Measurements from ENCODE around the gene OSBPL5. TPM values are rescaled to one million over a fixed set of nuclear protein-coding genes. Genes with fewer than 3 reads are reported as not detected.

The OSBPL5 gene
- total and polyA plus RNA-seq, 2 of the 4 experiments (the other 2 are of a cell fraction): 14.9 to 22.3 TPM

- Histone ChIP-seq H3K4me1 (ENCODE audit: control insufficient read depth, insufficient read depth, low read length) (peaks cover 5% of the 10 kb centered on the region), H3K23ac (ENCODE audit: low read depth, low read length) (no peak overlapping the region), H3K4me3 (ENCODE audit: insufficient read depth, low read depth, low read length) (no peak overlapping the region), H2BK15ac (ENCODE audit: low read depth, low read length) (no peak overlapping the region), H3K36me3 (ENCODE audit: control insufficient read depth, insufficient read depth, low read length) (peaks cover 26% of the 10 kb centered on the region), H2AFZ (replicated peaks; ENCODE audit: low read length, poor library complexity) (no peak overlapping the region), H4K91ac (ENCODE audit: insufficient read depth, low read depth, low read length) (no peak overlapping the region), H4K8ac (ENCODE audit: low read depth in 2 of 2, low read length in 2 of 2) (no peak overlapping the region), H2BK20ac (ENCODE audit: low read depth, low read length) (no peak overlapping the region), H3K14ac (replicated peaks; ENCODE audit: low read depth, low read length) (no peak overlapping the region), H4K5ac (ENCODE audit: low read depth, low read length) (no peak overlapping the region), H3K4ac (ENCODE audit: low read depth, low read length) (no peak overlapping the region), H2AK9ac (replicated peaks; ENCODE audit: low read depth, low read length, poor library complexity) (no peak overlapping the region), H3K18ac (ENCODE audit: low read depth, low read length) (no peak overlapping the region), H3K9me3 (ENCODE audit: control insufficient read depth, insufficient read depth, low read length) (no peaks in the 10 kb centered on the region), H3K56ac (ENCODE audit: extremely low read depth, insufficient read depth, low read length) (no peak overlapping the region), H2BK120ac (ENCODE audit: low read depth, low read length) (no peak overlapping the region), H3K27ac (ENCODE audit: insufficient read depth, low read length) (no peak overlapping the region), H2BK5ac (ENCODE audit: low read depth, low read length, poor library complexity, severe bottlenecking) (no peak overlapping the region), H3K9me1 (ENCODE audit: insufficient read depth, low read length) (peaks cover 6% of the 10 kb centered on the region), H2AK5ac (ENCODE audit: low read depth, low read length) (no peak overlapping the region), H3K9ac (ENCODE audit: low read depth, low read length) (no peak overlapping the region), H4K20me1 (ENCODE audit: insufficient read depth, low read length) (peaks cover 45% of the 10 kb centered on the region), H3K27me3 (ENCODE audit: control insufficient read depth, insufficient read depth, low read length) (no peaks in the 10 kb centered on the region), H3K79me1 (ENCODE audit: low read depth in 1 of 2, low read length in 2 of 2) (peaks cover 0 to 33% of the 10 kb centered on the region in 2 experiments; a peak in 2 of 4 replicates), H3K4me2 (ENCODE audit: low read depth, low read length) (no peak overlapping the region)
- WGBS, 2 experiments (ENCODE audit: extremely low coverage in 2 of 2, insufficient read length in 1 of 2): 70% methylated on average over 2 of the region's 10 CpGs; no CpG with 5 or more reads in 1 of the 2 experiments
- ChIA-PET POLR2A (ENCODE audit: unreplicated experiment) (no interaction called here), CTCF (no interaction called here)
- intact Hi-C loops (cut with micrococcal nuclease) (no loop called here), dilution Hi-C loops (cut with HindIII; ENCODE audit: low sequenced_read_pairs, unreplicated experiment) (no loop called here), in situ Hi-C loops (cut with MboI; ENCODE audit: low sequenced_read_pairs) (no loop called here)
- BruUV-seq (replicated peaks): no TSS peak
- no peak for ATAC-seq (ENCODE audit: low read depth)
- TF ChIP-seq CHD1 (IDR thresholded peaks at IDR 0.05; ENCODE audit: low read depth, low read length): no peak
- TF ChIP-seq USF2 (IDR thresholded peaks at IDR 0.05; ENCODE audit: low read depth, low read length): no peak
- TF ChIP-seq POLR2A (IDR thresholded peaks at IDR 0.05; ENCODE audit: low read depth, low read length): no peak
- no peak for TF ChIP-seq MAZ (IDR thresholded peaks at IDR 0.05; ENCODE audit: borderline replicate concordance, low read depth, low read length)
- TF ChIP-seq NFE2L2 (IDR thresholded peaks at IDR 0.05; ENCODE audit: low read depth, low read length): no peak
- no peak for TF ChIP-seq SMC3 (IDR thresholded peaks at IDR 0.05; ENCODE audit: low read depth, low read length)
- no peak for TF ChIP-seq RCOR1 (IDR thresholded peaks at IDR 0.05; ENCODE audit: insufficient replicate concordance, low read length)
- no peak for TF ChIP-seq MAFK (IDR thresholded peaks at IDR 0.05; ENCODE audit: low read depth, low read length)
- TF ChIP-seq FOS (IDR thresholded peaks at IDR 0.05; ENCODE audit: low read depth, low read length): no peak
- no peak for TF ChIP-seq ELK1 (IDR thresholded peaks at IDR 0.05; ENCODE audit: borderline replicate concordance, low read depth, low read length)
- DNase-seq: no peak
Measured at GRCh38 chr11:3129181-3129590, 35.9 kb downstream of the OSBPL5 start.

Data from IMR-90 (cell line).